ENCODE data around the gene FNIP2.

Gene FNIP2

GRCh38 chr4:158722917-158723793, 45.7 kb upstream of the FNIP2 start, which contains the start of gene PPID (continued):
- TF ChIP-seq PATZ1 (tag by site-specific recombination; IDR thresholded peaks at IDR 0.05) (0 out of 2 replicates have a peak, but pooled peaks have one; percentile 37), ZNF777 (tag by site-specific recombination; IDR thresholded peaks at IDR 0.05; ENCODE audit: borderline replicate concordance) (peak; percentile 29; the same call in 1 of the 2 replicates), ZNF561 (tag by site-specific recombination; IDR thresholded peaks at IDR 0.05; ENCODE audit: borderline replicate concordance) (0 out of 2 replicates have a peak, but pooled peaks have one; percentile 79), KLF7 (tag by site-specific recombination; IDR thresholded peaks at IDR 0.05; ENCODE audit: borderline replicate concordance) (peak; percentile 94), ZFP69B (tag by site-specific recombination; IDR thresholded peaks at IDR 0.05) (no peak; the same call in 1 of the 2 replicates), GLIS1 (tag by site-specific recombination; IDR thresholded peaks at IDR 0.05) (peak; percentile 67), ZNF335 (tag by site-specific recombination; conservative IDR thresholded peaks at IDR 0.05) (peak; percentile 89), ZNF274 (IDR thresholded peaks at IDR 0.05; ENCODE audit: low read length) (no peak), ZNF274 (tag by site-specific recombination; IDR thresholded peaks at IDR 0.05; ENCODE audit: borderline replicate concordance) (no peak), KLF8 (tag by site-specific recombination; IDR thresholded peaks at IDR 0.05) (peak; percentile 64), SP2 (tag by site-specific recombination; IDR thresholded peaks at IDR 0.05) (peak; percentile 75)

- Histone ChIP-seq H3K4me1 (ENCODE audit: control insufficient read depth, insufficient read depth, low read length) (no peaks in the 10 kb centered on the region), H3K4me3 (ENCODE audit: low read depth, low read length) (no peak overlapping the region), H3K36me3 (ENCODE audit: control insufficient read depth in 2 of 2, insufficient read depth in 1 of 2, low read length in 2 of 2) (peaks cover 0 to 17% of the 10 kb centered on the region in 2 experiments; a peak in 1 of 3 replicates), H3K27ac (ENCODE audit: extremely low read depth, low read depth, low read length) (no peak overlapping the region), H3K9me3 (ENCODE audit: control insufficient read depth, insufficient read depth, low read depth, low read length) (no peaks in the 10 kb centered on the region)
- POLR2A ChIA-PET: no interaction called here
- TF ChIP-seq ZNF660 (tag by site-specific recombination; IDR thresholded peaks at IDR 0.05) (no peak), ZSCAN16 (tag by site-specific recombination; IDR thresholded peaks at IDR 0.05) (no peak)
- CTCF ChIA-PET: interaction anchor here (0.6 to 1.5 kb wide), 3 partner anchors 45 to 127 kb away, joined by 3 to 6 read pairs (median 3); no protein-coding TSS in a partner anchor
Observed at GRCh38 chr4:158724637-158725036, 44.2 kb upstream of the FNIP2 start.

GRCh38 chr4:158726633-158727032, 42.2 kb upstream of the FNIP2 start:
- Histone ChIP-seq H3K27ac (ENCODE audit: extremely low read depth, low read depth, low read length) (no peak overlapping the region), H3K36me3 (ENCODE audit: control insufficient read depth in 2 of 2, insufficient read depth in 1 of 2, low read length in 2 of 2) (no peaks in the 10 kb centered on the region), H3K4me1 (ENCODE audit: control insufficient read depth, insufficient read depth, low read length) (no peaks in the 10 kb centered on the region), H3K4me3 (ENCODE audit: low read depth, low read length) (no peak overlapping the region), H3K9me3 (ENCODE audit: control insufficient read depth, insufficient read depth, low read depth, low read length) (no peaks in the 10 kb centered on the region)
- ChIA-PET CTCF (no interaction called here), POLR2A (no interaction called here)
- TF ChIP-seq CTCF (tag by site-specific recombination; IDR thresholded peaks at IDR 0.05): no peak
- no peak for TF ChIP-seq ZNF843 (tag by site-specific recombination; IDR thresholded peaks at IDR 0.05)
- TF ChIP-seq REPIN1 (tag by site-specific recombination; IDR thresholded peaks at IDR 0.05; ENCODE audit: low read depth): no peak
- TF ChIP-seq GLIS1 (tag by site-specific recombination; IDR thresholded peaks at IDR 0.05): no peak
- no peak for TF ChIP-seq SCRT1 (tag by site-specific recombination; IDR thresholded peaks at IDR 0.05; ENCODE audit: borderline replicate concordance)
- no peak for TF ChIP-seq ZNF670 (tag by site-specific recombination; IDR thresholded peaks at IDR 0.05; ENCODE audit: low read depth)
- TF ChIP-seq ZNF19 (tag by site-specific recombination; IDR thresholded peaks at IDR 0.05; ENCODE audit: low read depth): no peak
- TF ChIP-seq ZSCAN18 (tag by site-specific recombination; IDR thresholded peaks at IDR 0.05): no peak
- no peak for TF ChIP-seq ZNF768 (tag by site-specific recombination; IDR thresholded peaks at IDR 0.05)
- no peak for TF ChIP-seq HIC1 (tag by site-specific recombination; IDR thresholded peaks at IDR 0.05)
- TF ChIP-seq ZNF112 (tag by site-specific recombination; IDR thresholded peaks at IDR 0.05): no peak
